Uterus (tissue), 2 donors: ENCODE data around the gene UBE2D1.

ENCODE experiments used
- POLR2A ChIP-seq, 2 donors: fragments of 450-650 bp; IDR thresholded peaks; one replicate each; pipeline ENCODE4 v1.6.1; 2016; ENCODE audit warnings: antibody characterized with exemption in 2 of 2, mild to moderate bottlenecking in 1 of 2, moderate library complexity in 1 of 2
- TF ChIP-seq, protein P1 (sequence below), 4 experiments: fragments of 200-600 bp in 2 of 4; fragments of 450-650 bp in 2 of 4; sonication (generic) in 2 of 4; IDR thresholded peaks; one replicate each; pipeline ENCODE4 v1.5.1; 2016 to 2019; ENCODE audit warnings: antibody characterized with exemption in 4 of 4, mild to moderate bottlenecking in 2 of 4, moderate library complexity in 1 of 4

DNA sequence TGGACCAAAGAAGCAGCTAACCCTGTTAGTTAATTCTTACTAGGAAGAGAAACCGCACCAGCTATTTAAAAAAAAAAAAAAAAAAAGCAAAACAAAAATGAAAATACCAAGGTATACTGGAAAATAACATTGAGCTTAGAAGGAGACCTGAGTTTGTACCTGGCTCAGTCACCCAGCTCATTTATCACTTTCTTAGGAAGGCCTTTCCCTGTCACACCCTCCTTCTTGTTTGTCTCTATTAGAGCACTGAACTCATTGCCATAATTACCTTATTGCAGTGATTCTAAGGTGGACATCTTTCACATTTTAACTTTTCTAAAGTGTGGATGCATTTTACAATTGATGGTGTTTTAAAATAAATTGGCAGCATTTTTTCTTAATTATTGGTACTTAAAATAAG is 24.1 kb downstream of the UBE2D1 start:
- TF ChIP-seq, protein P1, sequence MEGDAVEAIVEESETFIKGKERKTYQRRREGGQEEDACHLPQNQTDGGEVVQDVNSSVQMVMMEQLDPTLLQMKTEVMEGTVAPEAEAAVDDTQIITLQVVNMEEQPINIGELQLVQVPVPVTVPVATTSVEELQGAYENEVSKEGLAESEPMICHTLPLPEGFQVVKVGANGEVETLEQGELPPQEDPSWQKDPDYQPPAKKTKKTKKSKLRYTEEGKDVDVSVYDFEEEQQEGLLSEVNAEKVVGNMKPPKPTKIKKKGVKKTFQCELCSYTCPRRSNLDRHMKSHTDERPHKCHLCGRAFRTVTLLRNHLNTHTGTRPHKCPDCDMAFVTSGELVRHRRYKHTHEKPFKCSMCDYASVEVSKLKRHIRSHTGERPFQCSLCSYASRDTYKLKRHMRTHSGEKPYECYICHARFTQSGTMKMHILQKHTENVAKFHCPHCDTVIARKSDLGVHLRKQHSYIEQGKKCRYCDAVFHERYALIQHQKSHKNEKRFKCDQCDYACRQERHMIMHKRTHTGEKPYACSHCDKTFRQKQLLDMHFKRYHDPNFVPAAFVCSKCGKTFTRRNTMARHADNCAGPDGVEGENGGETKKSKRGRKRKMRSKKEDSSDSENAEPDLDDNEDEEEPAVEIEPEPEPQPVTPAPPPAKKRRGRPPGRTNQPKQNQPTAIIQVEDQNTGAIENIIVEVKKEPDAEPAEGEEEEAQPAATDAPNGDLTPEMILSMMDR (IDR thresholded peaks at IDR 0.05): no peak
- TF ChIP-seq POLR2A (IDR thresholded peaks at IDR 0.05): no peak
